ENCODE measurements around the gene PLA2G2D.
"Not testable (repeated sequence)": the region's sequence is repeated elsewhere in the genome, so short reads cannot be mapped to it uniquely, and the experiment has no call there.

The PLA2G2D gene

DNA sequence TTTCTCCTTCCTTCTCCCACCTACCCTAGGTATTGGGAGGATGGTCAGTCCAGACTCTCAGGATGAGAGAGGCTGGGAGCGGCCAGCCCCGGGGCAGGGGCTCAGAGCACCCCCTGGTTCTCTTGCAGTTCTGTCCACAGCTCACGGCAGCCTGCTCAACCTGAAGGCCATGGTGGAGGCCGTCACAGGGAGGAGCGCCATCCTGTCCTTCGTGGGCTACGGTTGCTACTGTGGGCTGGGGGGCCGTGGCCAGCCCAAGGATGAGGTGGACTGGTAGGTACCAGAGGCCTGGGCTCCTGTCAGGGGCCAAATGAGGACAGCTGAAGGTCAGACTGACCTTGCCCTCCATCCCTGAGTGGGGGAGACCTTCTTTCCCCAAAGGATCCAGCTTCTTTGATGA lies 24.0 kb upstream of the PLA2G2D start:
- DNase-seq = no peak

DNA sequence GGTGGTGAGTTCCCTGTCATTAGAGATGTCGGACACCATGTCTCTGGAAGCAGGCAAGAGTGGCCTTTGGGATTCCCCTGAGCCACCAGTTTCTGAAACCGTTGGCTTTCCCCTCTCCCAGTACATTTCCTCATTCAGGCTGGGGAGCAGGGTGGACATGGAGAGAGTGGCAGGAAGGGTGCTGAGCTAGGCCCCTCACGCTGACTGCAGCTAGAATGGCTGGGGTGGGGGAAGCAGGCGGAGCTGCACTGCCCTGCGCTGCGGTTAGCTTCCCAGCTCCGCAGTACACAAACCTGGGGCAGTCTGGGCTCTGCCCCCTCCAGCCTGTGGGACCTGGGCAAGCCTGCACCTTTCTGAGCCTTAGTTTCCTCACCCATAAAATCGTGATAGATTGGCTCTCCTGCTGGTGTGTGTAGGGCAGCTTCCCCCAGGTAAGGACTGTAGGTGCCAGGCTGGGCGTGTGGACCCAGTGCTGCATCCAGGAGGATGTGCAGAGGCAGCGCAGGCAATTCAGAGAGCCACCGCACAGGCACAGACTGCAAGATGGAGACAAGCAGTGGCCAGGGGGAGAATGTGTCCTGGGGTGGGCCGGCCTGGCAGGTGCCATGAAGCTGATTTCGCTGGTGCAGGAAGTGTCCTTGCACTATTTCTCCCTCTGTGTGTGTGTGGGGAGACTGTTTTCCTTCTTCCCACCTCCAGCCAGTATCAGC lies 22.8 kb upstream of the PLA2G2D start:
- DNase-seq = no peak

DNA sequence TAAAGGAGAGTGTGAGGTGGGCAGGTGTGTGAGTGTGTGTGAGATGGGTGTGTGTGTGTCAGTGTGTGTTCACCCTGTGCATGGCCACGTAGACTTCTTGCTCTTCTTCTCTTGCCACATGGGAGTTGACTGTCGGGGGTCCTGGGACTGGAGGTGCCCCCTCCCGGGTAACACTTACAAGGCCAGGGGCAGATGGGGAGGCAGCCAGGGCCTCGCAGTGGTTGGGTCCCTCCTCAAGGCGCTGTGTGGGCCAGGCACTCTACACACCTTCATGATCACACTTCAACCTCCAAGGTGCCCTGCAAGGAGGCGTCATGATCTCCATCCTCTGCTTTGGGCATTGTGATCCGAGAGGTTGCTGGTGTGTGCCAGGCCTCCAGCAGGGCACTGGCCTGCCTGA lies 22.1 kb upstream of the PLA2G2D start:
- no peak for DNase-seq

DNA sequence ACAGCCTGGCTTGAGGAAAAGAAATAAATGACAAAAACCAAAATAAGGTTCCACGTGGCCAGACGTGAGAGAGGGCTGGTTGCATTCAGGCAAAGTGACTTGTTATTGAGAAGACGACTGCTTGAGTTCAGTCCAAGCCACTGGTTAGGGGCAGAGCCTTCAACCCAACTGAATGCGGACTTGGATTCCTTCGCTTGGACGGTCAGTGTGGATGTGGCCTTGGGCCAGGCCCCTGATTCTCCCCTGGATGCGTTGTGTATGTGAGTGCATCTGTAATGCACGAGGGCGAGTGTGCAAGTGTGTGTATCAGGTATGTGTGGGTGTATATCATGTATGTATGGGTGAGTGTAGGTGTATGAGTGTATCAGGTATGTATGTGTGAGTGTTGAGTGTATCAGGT lies 21.7 kb upstream of the PLA2G2D start:
- DNase-seq = no peak

DNA sequence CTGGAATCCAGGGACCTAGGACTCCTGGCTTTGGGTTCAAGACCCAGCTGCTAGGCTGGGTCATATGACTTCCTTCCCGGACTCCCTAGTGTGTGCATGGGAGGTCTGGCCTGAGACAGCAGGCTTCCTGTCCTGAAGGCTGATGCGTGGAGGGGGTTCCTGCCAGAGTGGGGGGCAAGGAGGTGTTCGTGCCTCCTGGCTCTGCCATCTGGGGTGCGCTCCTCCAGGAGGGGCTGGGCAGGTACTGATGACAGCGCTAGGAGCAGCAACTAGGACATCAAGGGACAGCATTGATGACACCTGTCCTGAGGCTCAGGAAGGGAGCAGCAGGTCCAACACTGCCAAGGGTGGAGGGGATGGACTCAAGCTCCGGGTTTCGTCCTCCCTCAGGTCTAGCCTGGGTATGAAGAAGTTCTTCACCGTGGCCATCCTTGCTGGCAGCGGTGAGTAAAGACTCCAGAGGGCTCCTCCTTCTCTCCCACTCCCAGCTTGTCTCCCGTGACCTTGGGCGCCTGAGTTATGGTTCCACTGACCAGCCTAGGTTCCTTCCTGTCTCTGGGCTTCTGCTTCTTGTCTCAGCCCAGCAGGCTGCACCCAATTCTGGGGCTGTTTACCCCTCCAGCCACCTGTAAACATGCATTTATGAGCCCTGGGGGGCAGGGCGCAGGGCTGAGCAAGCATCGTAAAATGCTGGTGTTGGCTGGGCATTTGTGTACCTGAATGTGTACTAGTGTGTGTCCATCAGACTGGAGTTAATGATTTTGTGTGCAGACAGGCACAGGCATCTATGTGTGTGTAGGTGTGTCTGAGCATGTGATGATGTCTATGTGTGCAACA lies 20.7 kb upstream of the PLA2G2D start:
- DNase-seq = no peak

DNA sequence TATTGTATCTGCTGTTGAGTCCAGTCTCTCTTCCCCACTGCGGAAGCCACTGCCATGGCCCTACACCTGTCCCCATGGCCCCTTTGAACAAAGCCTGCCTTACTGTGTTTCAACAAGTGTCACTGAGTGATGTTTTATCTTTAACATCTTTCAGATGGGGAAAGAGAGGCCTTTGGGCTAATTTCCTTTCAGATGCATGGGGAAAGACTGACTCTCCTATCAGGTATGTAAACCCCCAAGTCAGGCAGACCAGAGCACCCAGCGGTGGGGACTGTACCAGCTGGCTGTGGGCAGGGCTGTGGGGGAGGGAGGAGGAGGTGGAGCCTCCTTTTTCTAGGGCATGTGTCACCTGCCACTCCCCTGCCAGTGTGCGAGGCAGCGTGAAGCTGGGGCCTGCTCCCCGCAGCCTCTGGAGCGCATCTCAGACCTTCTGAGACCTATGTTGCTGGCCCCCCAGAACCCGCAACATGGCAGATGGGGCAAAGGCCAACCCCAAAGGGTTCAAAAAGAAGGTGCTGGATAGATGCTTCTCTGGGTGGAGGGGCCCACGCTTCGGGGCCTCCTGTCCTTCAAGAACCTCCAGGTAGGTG lies 19.7 kb upstream of the PLA2G2D start, which contains the start of gene PLA2G2F:
TSS of gene PLA2G2F (plus strand) at position 363 of the 590 bp plus-strand sequence. CDS start at position 468, 105 bp downstream.
- no peak for DNase-seq

DNA sequence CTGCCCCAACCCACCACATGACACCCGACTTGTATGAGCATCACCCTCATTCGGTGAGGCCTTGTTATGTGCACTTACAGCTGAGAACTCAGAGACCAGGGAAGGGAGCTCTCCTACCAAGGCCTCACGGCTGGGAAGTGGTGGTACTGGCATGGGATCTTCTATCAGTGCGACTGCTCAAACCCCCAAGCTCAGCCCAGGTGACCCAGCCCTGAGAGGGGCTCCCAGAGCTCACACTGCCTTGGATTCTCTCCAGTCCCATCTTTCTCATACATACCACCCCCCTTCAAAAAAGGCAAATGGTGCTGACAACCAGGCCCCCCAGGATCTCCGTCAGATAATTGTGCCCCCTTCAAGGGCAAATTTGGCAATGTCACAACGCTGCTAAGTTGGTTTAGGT lies 19.0 kb upstream of the PLA2G2D start:
- DNase-seq = no peak

DNA sequence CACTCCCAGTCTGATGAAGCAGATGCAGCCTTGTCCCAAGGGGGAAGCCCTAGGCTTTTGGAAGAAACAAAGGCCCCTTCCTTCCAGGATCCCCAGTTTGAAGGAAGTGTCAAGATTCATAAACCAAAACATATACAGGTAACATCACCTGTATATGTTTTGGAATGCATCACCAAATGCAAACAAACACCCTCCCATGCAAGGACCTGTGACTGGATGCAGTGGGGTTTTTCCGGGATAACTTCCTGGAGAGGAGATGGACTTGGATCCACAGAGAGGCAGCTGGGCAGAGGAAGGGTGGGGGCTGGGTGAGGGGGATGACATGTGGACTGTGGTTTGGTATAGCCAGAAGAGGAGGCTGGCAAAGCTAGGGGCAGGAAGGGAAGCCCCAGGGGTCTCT lies 18.3 kb upstream of the PLA2G2D start:
- DNase-seq = no peak

DNA sequence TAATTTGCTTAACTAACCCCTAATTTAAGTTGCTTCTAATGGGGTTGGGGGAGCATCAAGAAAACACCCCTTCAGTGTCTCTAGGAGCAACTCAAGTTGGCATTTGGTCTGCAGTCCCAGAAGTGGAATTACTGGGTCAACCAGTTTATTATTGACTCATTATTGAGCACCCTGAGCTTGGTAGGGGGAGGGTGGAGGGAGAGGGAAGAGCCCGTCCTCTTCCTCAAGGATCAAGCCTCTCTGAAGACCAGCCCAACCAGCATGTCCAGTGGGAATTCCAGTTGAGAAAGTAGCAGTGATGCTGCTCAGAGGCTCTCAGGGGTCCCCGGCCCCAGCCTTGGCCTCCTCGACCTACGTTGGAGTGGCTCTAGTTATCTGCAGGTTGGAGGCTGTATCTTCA lies 17.7 kb upstream of the PLA2G2D start:
- DNase-seq = no peak

DNA sequence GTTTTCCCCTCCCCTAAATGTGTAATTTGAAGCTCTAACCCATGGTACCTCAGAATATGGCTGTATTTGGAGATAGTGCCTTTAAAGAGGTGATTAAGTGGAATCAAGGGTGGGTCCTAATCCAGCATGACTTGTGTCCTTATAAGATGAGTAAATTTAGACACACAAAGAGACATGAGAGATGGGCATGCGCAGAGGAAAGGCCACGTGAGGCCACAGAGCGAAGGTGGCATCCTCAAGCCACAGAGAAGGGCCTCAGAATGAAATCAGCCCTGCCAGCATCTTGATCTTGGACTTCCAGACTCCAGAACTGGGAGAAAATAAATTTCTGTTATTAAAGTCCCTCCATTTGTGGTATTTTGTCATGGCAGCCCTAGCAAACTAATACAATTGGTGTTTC lies 16.9 kb upstream of the PLA2G2D start:
- DNase-seq = no peak

DNA sequence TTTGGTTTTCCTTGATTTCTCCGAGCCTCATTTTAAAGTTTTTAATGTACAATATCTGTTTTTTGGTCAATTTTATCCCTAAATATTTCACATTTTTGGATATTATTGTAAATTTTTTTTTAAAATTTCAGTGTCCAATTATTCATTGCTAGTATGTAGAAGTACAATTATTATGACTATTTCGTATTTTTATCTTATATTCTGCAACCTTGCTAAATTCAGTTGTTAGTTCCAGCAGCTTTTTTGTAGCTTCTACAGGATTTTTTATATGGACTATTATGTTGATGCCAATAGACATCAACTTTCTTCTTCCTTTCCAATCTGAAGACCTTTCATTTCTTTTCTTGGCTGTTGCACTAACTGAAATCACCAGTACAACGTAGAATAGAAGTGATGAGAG lies 15.7 kb upstream of the PLA2G2D start:
- no peak for DNase-seq

DNA sequence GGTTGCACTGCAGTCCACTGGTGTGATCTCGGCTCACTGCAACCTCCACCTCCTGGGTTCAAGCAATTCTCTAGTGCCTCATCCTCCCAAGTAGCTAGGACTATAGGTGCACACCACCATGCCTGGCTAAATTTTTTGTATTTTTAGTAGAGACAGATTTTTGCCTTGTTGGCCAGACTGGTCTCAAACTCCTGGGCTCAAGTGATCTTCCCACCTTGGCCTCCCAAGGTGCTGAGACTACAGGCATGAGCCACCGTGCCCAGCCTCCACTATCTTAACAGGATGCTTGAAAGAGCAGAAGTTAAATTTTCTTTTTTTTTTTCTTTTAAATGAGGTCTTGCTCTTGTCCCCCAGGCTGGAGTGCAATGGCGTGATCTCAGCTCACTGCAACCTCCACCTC lies 11.2 kb upstream of the PLA2G2D start:
- DNase-seq = not testable (repeated sequence)

DNA sequence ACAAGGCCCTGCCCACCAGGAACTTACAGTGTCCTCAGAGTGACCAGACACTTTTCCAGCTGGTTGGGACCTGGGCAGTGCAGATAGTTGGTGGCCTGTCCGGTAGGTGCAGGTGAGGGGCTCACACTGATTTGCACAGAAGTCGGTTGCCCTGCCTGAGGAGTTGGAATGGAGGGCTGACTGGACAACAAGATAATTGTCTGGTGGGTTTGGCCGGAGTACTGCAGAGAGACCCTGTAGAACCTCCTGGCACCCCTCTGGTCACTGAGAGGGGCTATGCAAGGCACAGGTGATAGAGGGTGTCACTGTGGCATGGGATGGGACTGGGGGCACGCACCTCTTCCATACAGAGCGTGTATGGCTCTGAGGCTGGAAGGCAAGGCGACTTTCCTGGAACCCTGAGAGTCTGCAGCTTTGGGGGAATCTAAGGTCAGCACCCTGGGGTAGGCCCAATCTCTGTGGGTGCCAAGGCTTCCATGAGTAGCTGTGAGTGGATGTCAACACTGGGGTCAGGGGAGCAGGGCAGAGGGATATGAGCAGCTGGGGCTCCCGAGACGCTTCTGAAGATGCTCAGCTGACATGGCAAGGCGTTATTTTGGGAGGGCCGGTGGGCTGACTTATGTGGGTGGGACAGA lies 7.6 kb upstream of the PLA2G2D start:
- DNase-seq = no peak

DNA sequence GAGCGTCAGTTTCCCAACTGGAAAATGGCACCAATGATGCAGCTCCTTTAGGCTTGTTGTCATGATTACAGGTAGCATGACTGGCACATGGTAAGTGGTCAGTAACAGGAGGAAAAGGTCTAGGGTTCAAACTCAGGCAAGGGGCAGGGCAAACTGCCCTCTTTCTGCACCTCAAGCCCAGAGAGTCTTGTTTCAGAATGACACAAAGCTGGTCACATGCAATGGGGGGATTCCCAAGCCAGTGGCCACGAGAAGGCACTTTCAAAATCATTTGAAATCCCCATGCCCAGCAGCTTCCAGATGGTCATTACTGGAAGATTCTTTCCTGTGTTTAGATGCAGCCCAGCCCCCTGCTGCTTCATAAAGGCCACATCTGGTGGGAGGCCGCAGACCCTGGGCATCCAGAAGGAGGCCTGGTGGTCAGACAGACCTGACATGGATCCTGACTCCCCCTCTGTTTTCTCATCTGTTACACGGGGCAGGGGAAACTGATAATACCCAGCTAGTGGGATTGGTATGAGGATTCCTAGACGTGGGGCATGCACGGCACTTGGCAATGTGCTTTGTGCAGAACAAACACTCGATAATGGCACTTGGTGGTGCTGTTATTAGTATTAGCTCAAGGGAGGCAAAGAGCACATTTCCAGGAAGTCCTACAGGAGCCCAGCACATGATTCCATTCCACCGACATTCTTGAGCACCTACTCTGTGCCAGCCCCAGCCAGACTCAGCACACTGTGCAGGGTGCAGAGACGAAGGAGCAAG lies 6.9 kb upstream of the PLA2G2D start:
- no peak for DNase-seq

DNA sequence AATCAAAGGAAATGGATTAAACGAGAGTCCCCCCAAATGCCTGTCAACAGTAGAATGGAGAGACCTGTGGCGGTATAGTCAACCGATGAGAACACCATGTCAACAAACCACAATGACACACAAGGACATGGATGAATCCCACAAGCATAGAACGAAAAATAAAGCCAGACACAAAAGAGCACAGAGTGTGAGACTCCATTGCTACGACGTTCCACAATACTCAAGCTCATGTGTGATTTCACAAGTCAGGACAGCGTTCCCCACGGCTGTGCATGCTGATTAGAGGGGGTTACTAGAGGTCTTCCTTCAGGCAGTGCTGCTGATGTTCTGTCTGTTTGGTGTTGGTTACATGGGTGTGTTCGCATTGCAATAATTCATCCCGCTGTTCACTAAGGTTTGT lies 5.8 kb upstream of the PLA2G2D start:
- DNase-seq = no peak

DNA sequence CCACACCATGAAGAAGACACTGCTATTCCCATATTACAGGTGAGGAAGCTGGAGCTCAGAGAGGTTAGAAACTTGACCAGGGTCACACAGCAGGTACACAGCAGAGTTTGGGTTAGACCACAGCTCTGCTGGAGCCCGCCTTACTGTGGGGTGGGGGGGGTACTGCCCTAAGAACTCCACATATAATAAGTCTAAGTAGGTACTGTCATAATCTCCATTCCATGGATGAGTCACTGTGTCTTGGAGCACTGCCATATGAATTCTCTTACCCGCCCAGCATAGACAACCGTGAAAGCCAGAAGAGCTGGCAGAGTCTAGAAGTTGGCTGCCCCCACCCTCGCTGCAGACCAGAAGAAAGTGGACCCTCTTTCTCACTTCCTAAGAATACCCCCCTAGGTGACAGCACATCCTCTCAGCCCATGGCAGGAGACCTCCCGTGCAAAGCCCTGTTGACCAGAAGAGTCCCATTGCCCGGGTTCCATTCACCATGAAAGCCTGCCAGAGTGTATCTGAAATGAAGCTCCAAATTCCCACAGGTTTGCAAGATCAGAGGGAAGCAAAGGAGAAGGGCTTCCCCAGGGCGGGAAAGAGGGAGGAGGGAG lies 5.2 kb upstream of the PLA2G2D start:
- peak in 1 of 51 donors; percentile 12 for DNase-seq

DNA sequence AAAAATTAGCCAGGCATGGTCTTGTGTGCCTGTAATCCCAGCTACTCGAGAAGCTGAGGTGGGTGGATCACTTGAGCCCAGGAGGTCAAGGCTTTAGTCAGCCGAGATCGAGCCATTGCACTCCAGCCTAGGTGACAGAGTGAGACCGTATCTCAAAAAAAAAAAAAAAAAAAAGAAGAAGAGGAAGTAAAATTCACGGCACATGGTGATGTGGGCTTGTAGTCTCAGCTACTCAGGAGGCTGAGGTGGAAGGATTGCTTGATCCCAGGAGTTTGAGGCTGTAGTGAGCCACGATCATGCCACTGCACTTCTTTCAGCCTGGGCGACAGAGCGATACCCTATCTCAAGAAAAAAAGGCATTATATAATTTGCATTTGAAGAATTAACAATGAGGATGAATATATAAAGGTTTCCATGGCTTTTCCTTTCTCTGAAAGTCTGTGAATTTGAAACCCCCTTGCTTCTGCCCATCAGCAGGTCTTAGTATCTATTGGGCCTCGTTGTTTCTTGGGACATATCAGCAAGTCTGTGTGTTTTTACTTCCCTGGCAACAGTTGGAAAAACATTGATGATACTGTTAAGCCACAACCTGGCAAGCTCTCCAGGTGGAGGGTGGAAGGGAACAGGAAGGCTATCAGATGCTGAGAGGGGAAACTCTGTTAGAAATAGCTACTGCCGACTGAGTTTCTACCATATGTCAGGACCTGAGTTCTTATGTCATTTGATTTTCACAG lies 4.6 kb upstream of the PLA2G2D start:
- DNase-seq = no peak

DNA sequence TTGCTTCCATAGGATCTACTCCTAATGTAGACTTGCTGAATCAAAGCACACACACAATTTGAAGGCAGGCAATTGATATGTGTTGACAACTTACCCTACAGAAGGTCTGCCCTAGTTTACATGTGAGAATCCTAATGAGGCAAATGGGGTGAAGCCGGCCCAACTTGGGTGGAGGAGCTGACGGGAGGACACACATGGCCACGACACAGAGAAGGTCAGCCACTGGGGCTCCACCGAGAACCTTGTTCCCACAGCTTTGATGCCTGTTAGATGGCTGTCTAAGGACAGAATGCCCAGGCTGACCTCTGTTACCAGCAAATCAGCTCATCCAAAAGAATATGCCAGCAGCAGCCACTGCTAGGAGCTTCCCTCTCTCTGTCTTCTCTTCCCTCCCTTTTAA lies 1.5 kb upstream of the PLA2G2D start:
- DNase-seq = no peak

DNA sequence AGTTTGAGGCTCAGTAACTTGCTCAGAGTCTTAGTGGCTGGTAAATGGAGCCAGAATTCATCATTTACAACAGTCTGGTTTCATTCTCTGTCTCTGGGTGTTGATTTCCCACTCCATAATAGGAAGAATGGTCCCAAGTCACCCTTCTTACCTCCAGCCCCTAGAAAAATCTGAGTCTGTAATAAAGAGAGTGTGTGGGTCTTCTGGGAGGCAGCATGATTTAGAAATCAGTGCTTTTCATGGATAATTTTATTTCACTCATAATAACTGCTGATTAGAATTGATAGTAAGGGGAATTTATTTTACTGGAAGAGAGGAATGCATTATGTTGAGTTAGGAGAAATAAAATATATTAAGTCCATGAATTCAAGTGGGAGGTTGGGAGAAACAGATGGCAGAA lies 2.1 kb downstream of the PLA2G2D start:
- DNase-seq = no peak

DNA sequence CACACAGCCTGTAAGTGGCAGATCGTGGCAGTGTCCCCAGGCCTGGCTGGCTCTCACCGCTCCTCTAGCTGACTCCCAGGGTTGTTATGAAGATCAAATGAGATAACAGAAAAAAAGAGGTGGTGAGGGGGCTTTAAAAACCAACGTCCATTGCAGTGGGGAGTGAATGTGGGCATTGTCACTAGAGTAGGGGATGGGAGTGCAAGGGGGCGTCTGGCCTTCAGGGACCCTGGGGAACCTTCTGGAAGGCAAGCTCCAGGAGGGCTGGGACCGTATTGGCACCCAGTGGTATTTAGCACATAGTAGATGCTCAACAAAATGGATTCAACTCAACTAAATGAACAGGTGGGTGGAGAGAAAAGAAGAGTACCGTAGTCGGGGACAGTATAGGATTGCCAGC lies 3.4 kb downstream of the PLA2G2D start:
- DNase-seq = no peak

All from hypothalamus (tissue), 51 donors.